ENCODE measurements around the gene LCE1C.
A peak's percentile ranks its signal among the peaks of the same experiment; 100 is the strongest.

LCE1C gene

DNA sequence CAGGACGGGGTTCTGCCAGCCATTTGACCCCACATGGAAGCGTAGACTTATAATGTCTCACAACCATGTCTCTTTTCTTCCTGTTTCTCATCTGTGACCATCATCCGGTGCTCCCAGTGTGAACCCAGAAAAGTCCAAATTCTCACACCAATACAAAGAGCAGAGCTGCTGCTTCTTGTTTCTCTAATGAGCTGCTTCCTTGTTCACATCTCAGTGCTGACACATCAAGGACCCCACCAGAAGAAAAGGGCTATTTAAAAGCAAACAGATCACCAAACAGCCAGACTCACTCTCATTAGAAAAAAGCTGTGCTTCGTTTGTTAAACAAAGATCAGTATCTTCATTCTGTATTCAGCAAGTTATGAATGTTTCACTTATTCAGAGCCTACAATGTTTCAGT, 10.8 kb downstream of the LCE1C start:
- ChIA-PET POLR2A (no interaction called here), CTCF (interaction anchor here (1.3 kb wide), 1 partner anchor 73 kb away, joined by 4 read pairs; no protein-coding TSS in a partner anchor)
- no peak for DNase-seq (ENCODE audit: extremely low spot score)
- TF ChIP-seq, protein P1, sequence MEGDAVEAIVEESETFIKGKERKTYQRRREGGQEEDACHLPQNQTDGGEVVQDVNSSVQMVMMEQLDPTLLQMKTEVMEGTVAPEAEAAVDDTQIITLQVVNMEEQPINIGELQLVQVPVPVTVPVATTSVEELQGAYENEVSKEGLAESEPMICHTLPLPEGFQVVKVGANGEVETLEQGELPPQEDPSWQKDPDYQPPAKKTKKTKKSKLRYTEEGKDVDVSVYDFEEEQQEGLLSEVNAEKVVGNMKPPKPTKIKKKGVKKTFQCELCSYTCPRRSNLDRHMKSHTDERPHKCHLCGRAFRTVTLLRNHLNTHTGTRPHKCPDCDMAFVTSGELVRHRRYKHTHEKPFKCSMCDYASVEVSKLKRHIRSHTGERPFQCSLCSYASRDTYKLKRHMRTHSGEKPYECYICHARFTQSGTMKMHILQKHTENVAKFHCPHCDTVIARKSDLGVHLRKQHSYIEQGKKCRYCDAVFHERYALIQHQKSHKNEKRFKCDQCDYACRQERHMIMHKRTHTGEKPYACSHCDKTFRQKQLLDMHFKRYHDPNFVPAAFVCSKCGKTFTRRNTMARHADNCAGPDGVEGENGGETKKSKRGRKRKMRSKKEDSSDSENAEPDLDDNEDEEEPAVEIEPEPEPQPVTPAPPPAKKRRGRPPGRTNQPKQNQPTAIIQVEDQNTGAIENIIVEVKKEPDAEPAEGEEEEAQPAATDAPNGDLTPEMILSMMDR (IDR thresholded peaks at IDR 0.05; ENCODE audit: control extremely low read depth, extremely low read depth, low read depth, missing control alignments): no peak

DNA sequence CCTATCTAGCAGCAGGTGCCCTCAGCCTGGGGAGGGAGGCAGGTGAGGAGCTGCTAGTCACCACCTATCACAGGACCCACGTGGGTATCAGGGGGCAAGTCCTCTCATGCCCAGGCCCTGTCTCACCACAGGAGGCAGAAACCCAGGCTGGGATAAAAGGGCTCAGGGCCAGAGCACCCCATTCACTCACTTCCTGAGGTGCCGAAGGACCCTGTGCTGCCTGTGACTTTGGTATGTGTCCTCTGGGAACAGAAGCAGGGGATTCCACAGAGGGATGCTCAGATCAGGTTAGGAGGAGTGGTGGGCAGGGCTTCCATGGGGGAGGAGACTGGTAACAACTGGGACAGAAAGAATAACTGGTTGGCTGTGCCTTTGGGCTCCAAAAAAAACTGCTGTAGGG, 20.4 kb downstream of the LCE1C start, which contains the start of gene LCE1E:
TSS of gene LCE1E (plus strand) at position 181 of the 400 bp plus-strand sequence. CDS start 1,043 bp downstream, outside the sequence.
- TF ChIP-seq, protein P1 (IDR thresholded peaks at IDR 0.05; ENCODE audit: control extremely low read depth, extremely low read depth, low read depth, missing control alignments): no peak
- CTCF ChIA-PET: no interaction called here
- DNase-seq (ENCODE audit: extremely low spot score): no peak
- POLR2A ChIA-PET: no interaction called here

- TF ChIP-seq, protein P1 (IDR thresholded peaks at IDR 0.05; ENCODE audit: control extremely low read depth, extremely low read depth, low read depth, missing control alignments): no peak
- no peak for DNase-seq (ENCODE audit: extremely low spot score)
- ChIA-PET POLR2A (no interaction called here), CTCF (no interaction called here)
Observed at GRCh38 chr1:152783095-152783494, 23.4 kb downstream of the LCE1C start.

DNA sequence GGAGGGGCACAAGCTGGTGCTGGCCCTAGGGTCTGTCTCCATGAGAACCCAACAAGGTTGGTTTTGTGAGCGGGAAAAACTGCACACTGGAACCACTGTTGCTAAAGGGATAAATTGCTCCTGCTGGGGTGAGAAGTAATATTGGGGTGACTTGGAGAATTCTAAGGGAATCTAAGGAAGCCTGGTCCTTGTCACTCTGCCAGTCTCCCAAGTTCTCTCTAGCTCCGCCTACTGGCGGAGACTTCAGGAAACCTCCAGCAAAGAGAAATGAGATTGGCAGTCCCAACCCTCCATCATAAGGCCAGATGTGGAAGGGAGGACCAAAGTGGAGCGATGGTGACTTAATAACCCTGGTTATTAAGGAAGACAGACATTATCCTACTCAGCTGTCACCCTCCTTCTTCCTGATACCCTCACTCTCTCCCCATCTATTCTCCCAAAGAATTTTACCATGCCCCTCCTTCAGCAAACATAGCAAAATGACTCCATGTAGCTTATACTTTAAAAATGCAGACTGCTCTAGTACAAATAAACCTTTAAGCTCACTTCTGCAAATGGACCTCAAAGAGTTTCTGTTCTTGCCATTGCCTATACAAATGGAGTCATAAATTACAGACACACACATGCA, 28.8 kb downstream of the LCE1C start:
- ChIA-PET CTCF (interaction anchor here (1.1 to 1.3 kb wide), 4 partner anchors 9 to 124 kb away, joined by 4 to 5 read pairs (median 4); no protein-coding TSS in a partner anchor), POLR2A (no interaction called here)
- no peak for DNase-seq (ENCODE audit: extremely low spot score)
- TF ChIP-seq, protein P1 (IDR thresholded peaks at IDR 0.05; ENCODE audit: control extremely low read depth, extremely low read depth, low read depth, missing control alignments): peak; percentile 32

- TF ChIP-seq, protein P1 (IDR thresholded peaks at IDR 0.05; ENCODE audit: control extremely low read depth, extremely low read depth, low read depth, missing control alignments): no peak
- POLR2A ChIA-PET: no interaction called here
- CTCF ChIA-PET: no interaction called here
- no peak for DNase-seq (ENCODE audit: extremely low spot score)
Observed at GRCh38 chr1:152776361-152776760, 30.1 kb downstream of the LCE1C start.

DNA sequence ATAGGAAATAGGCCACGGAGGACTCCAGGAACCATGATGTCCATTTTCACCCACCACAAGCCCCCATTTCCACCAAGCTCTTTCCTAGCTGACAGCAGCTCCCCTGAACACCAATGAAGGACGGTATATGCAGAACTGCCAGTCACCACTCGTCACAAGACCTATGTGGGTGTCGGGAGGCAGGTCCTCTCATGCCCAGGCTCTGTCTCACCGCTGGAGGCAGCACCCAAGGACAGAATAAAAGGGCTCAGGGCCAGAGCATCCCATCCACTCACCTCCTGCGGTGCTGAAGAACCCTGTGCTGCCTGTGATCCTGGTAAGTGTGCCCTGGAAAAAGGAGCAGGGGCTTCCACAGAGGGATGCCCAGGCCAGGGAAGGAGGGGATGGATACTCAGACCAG, 31.6 kb downstream of the LCE1C start, which contains the start of gene LCE1F:
TSS of gene LCE1F (plus strand) at position 266 of the 400 bp plus-strand sequence. CDS start 1,232 bp downstream, outside the sequence.
- POLR2A ChIA-PET: no interaction called here
- CTCF ChIA-PET: no interaction called here
- no peak for DNase-seq (ENCODE audit: extremely low spot score)
- TF ChIP-seq, protein P1 (IDR thresholded peaks at IDR 0.05; ENCODE audit: control extremely low read depth, extremely low read depth, low read depth, missing control alignments): no peak

Data from GM10248 (cell line).